ENCODE data around the gene STRN3.
"Not testable (repeated sequence)": the region's sequence is repeated elsewhere in the genome, so short reads cannot be mapped to it uniquely, and the experiment has no call there.

Gene STRN3

GRCh38 chr14:30906752-30907658, 119.2 kb downstream of the STRN3 start:
- Histone ChIP-seq H3K4me1 (ENCODE audit: control insufficient read depth, insufficient read depth, low read length) (no peaks in the 10 kb centered on the region), H3K4me3 (ENCODE audit: low read depth, low read length) (no peak overlapping the region), H3K36me3 (ENCODE audit: control insufficient read depth, insufficient read depth, low read length) (peaks cover 87% of the 10 kb centered on the region), H3K9ac (ENCODE audit: low read length) (no peak overlapping the region), H3K27ac (ENCODE audit: low read depth, low read length) (no peak overlapping the region), H3K27me3 (ENCODE audit: control insufficient read depth, insufficient read depth, low read length) (no peaks in the 10 kb centered on the region), H3K9me3 (ENCODE audit: control insufficient read depth, insufficient read depth, low read depth, low read length) (no peaks in the 10 kb centered on the region)

GRCh38 chr14:30903285-30904124, 122.7 kb downstream of the STRN3 start:
- Histone ChIP-seq H3K4me1 (ENCODE audit: control insufficient read depth, insufficient read depth, low read length) (no peaks in the 10 kb centered on the region), H3K4me3 (ENCODE audit: low read depth, low read length) (no peak overlapping the region), H3K27me3 (ENCODE audit: control insufficient read depth, insufficient read depth, low read length) (no peaks in the 10 kb centered on the region), H3K27ac (ENCODE audit: low read depth, low read length) (no peak overlapping the region), H3K9me3 (ENCODE audit: control insufficient read depth, insufficient read depth, low read depth, low read length) (no peaks in the 10 kb centered on the region), H3K36me3 (ENCODE audit: control insufficient read depth, insufficient read depth, low read length) (peaks cover 68% of the 10 kb centered on the region), H3K9ac (ENCODE audit: low read length) (no peak overlapping the region)

- H3K27ac ChIP-seq (ENCODE audit: low read depth, low read length); H3K27me3 ChIP-seq (ENCODE audit: control insufficient read depth, insufficient read depth, low read length); H3K4me3 ChIP-seq (ENCODE audit: low read depth, low read length); H3K4me1 ChIP-seq (ENCODE audit: control insufficient read depth, insufficient read depth, low read length); H3K9me3 ChIP-seq (ENCODE audit: control insufficient read depth, insufficient read depth, low read depth, low read length); H3K9ac ChIP-seq (ENCODE audit: low read length): not testable (repeated sequence)
- peaks cover 45% of the 10 kb centered on the region for H3K36me3 ChIP-seq (ENCODE audit: control insufficient read depth, insufficient read depth, low read length)
Observed at GRCh38 chr14:30897121-30897520, 129.1 kb downstream of the STRN3 start.

GRCh38 chr14:30896435-30896834, 129.7 kb downstream of the STRN3 start:
- H3K4me1 ChIP-seq (ENCODE audit: control insufficient read depth, insufficient read depth, low read length) = no peaks in the 10 kb centered on the region
- no peaks in the 10 kb centered on the region for H3K9me3 ChIP-seq (ENCODE audit: control insufficient read depth, insufficient read depth, low read depth, low read length)
- no peak overlapping the region for H3K4me3 ChIP-seq (ENCODE audit: low read depth, low read length)
- no peak overlapping the region for H3K9ac ChIP-seq (ENCODE audit: low read length)
- peaks cover 41% of the 10 kb centered on the region for H3K36me3 ChIP-seq (ENCODE audit: control insufficient read depth, insufficient read depth, low read length)
- no peaks in the 10 kb centered on the region for H3K27me3 ChIP-seq (ENCODE audit: control insufficient read depth, insufficient read depth, low read length)
- no peak overlapping the region for H3K27ac ChIP-seq (ENCODE audit: low read depth, low read length)

DNA sequence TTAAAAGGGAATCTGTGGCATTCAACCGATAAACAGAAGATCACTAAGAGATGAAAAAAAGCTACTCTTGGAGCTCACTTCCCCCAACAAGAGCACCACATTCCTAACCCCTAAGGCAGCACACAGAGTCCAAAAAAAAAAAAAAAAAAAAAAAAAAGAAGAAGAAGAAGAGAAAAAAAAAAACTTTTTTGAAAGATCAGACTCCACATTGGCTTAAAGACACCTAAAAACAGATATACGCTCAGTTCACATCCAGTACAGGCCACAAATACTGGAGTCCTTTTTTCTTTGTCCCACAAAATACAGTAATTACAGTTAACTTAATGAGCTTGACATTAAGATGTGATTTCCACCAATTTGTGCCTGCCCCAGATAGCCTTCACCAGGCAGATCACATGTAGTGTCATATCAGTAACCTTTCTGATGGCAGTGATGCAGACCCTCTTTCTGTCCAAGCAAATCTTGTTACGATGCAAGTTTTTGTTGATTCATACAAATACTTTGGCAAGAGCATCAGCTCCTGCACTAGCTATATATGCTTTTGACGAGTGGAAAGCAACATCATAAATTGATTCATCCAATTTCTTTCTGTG, 131.2 kb downstream of the STRN3 start:
- peaks cover 38% of the 10 kb centered on the region for H3K36me3 ChIP-seq (ENCODE audit: control insufficient read depth, insufficient read depth, low read length)
- no peak overlapping the region for H3K27ac ChIP-seq (ENCODE audit: low read depth, low read length)

GRCh38 chr14:30893819-30894218, 132.4 kb downstream of the STRN3 start:
- H3K4me3 ChIP-seq (ENCODE audit: low read depth, low read length) = no peak overlapping the region
- no peaks in the 10 kb centered on the region for H3K4me1 ChIP-seq (ENCODE audit: control insufficient read depth, insufficient read depth, low read length)
- H3K9ac ChIP-seq (ENCODE audit: low read length) = no peak overlapping the region
- no peaks in the 10 kb centered on the region for H3K27me3 ChIP-seq (ENCODE audit: control insufficient read depth, insufficient read depth, low read length)
- peaks cover 34% of the 10 kb centered on the region for H3K36me3 ChIP-seq (ENCODE audit: control insufficient read depth, insufficient read depth, low read length)
- H3K9me3 ChIP-seq (ENCODE audit: control insufficient read depth, insufficient read depth, low read depth, low read length) = no peaks in the 10 kb centered on the region
- H3K27ac ChIP-seq (ENCODE audit: low read depth, low read length) = no peak overlapping the region

More for the DNA sequence above, 131.2 kb downstream of the STRN3 start:
- H3K4me1 ChIP-seq (ENCODE audit: control insufficient read depth, insufficient read depth, low read length) = no peaks in the 10 kb centered on the region
- no peak overlapping the region for H3K9ac ChIP-seq (ENCODE audit: low read length)
- H3K27me3 ChIP-seq (ENCODE audit: control insufficient read depth, insufficient read depth, low read length) = no peaks in the 10 kb centered on the region
- no peak overlapping the region for H3K4me3 ChIP-seq (ENCODE audit: low read depth, low read length)
- H3K9me3 ChIP-seq (ENCODE audit: control insufficient read depth, insufficient read depth, low read depth, low read length) = no peaks in the 10 kb centered on the region

DNA sequence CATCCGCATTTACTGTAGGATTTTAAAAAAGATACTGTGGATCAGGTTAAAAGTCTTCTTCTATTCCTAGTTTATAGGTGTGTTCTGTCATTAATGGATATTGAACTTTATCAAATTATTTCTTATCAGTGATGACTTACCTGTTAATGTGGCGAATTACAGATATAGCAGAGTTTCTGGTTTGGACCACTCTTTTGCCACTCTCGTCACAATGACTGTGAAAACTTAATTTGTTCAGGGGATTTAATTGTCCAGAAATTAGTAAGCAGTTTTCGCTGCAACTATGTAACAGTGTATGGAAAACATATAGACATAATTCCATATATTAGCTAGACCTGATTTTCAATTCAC, 137.0 kb downstream of the STRN3 start:
- Histone ChIP-seq H3K27ac (ENCODE audit: low read depth, low read length) (no peak overlapping the region), H3K4me3 (ENCODE audit: low read depth, low read length) (no peak overlapping the region), H3K4me1 (ENCODE audit: control insufficient read depth, insufficient read depth, low read length) (no peaks in the 10 kb centered on the region), H3K36me3 (ENCODE audit: control insufficient read depth, insufficient read depth, low read length) (peaks cover 12% of the 10 kb centered on the region), H3K9ac (ENCODE audit: low read length) (no peak overlapping the region), H3K27me3 (ENCODE audit: control insufficient read depth, insufficient read depth, low read length) (no peaks in the 10 kb centered on the region), H3K9me3 (ENCODE audit: control insufficient read depth, insufficient read depth, low read depth, low read length) (no peaks in the 10 kb centered on the region)

- Histone ChIP-seq H3K9ac (ENCODE audit: low read length) (no peak overlapping the region), H3K9me3 (ENCODE audit: control insufficient read depth, insufficient read depth, low read depth, low read length) (no peaks in the 10 kb centered on the region), H3K27me3 (ENCODE audit: control insufficient read depth, insufficient read depth, low read length) (no peaks in the 10 kb centered on the region), H3K27ac (ENCODE audit: low read depth, low read length) (no peak overlapping the region), H3K4me1 (ENCODE audit: control insufficient read depth, insufficient read depth, low read length) (no peaks in the 10 kb centered on the region), H3K4me3 (ENCODE audit: low read depth, low read length) (no peak overlapping the region), H3K36me3 (ENCODE audit: control insufficient read depth, insufficient read depth, low read length) (peaks cover 9% of the 10 kb centered on the region; the same call in 1 of the 2 replicates)
Observed at GRCh38 chr14:30888480-30889243, 137.5 kb downstream of the STRN3 start.

GRCh38 chr14:30885840-30886740, 140.1 kb downstream of the STRN3 start:
- Histone ChIP-seq H3K9ac (ENCODE audit: low read length) (no peak overlapping the region), H3K4me3 (ENCODE audit: low read depth, low read length) (no peak overlapping the region), H3K27me3 (ENCODE audit: control insufficient read depth, insufficient read depth, low read length) (no peaks in the 10 kb centered on the region), H3K4me1 (ENCODE audit: control insufficient read depth, insufficient read depth, low read length) (no peaks in the 10 kb centered on the region), H3K9me3 (ENCODE audit: control insufficient read depth, insufficient read depth, low read depth, low read length) (no peaks in the 10 kb centered on the region), H3K27ac (ENCODE audit: low read depth, low read length) (no peak overlapping the region), H3K36me3 (ENCODE audit: control insufficient read depth, insufficient read depth, low read length) (peaks cover 9% of the 10 kb centered on the region)

DNA sequence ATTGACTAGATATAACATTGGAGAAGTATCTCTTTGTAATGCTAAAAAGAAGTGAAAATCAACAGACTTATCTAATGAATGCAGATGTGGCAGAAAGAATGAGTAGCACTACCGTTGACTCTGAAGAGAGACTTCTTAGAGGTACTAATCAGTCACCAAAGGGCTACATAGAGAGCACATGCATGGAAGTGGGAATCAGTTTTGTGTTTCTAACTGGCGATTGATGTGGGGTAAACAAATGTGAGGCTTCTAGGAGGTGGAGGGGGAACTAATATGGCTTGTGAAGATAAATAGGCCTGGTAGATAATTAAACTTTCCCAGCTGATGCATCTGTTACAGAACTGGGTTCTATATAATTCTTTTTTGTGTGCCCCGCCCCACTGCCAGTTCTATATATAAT, 141.3 kb downstream of the STRN3 start:
- no peak overlapping the region for H3K9ac ChIP-seq (ENCODE audit: low read length)
- no peak overlapping the region for H3K27ac ChIP-seq (ENCODE audit: low read depth, low read length)
- no peak overlapping the region for H3K4me3 ChIP-seq (ENCODE audit: low read depth, low read length)
- H3K36me3 ChIP-seq (ENCODE audit: control insufficient read depth, insufficient read depth, low read length) = peaks cover 12% of the 10 kb centered on the region
- no peaks in the 10 kb centered on the region for H3K9me3 ChIP-seq (ENCODE audit: control insufficient read depth, insufficient read depth, low read depth, low read length)
- H3K4me1 ChIP-seq (ENCODE audit: control insufficient read depth, insufficient read depth, low read length) = no peaks in the 10 kb centered on the region
- no peaks in the 10 kb centered on the region for H3K27me3 ChIP-seq (ENCODE audit: control insufficient read depth, insufficient read depth, low read length)
